ENCODE measurements around the gene FGFBP2. TPM values are rescaled to one million over a fixed set of nuclear protein-coding genes. Genes with fewer than 3 reads are reported as not detected.

Gene FGFBP2
- polyA plus RNA-seq, 1 experiment = not detected

DNA sequence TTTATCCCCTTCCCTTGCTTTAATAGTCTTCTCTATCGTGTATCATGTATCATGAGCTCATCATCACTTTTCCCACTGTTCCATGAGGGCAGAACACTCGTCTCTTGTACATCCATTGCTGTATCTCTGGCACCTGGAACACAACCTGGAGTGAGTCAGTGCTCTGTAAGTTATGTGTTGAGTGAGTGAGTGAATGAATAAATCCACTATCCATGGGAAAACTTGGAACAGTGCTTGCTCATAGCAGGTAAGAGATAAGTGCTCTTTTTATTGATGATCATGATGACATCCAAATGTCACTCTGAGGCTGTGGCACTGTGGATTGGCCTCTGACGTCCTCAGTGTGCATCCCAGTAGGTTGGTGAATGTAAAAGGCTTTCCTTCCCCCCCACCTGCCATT, 28.7 kb downstream of the FGFBP2 start:
- CTCF ChIA-PET = interaction anchor here (0.9 to 1.9 kb wide), 4 partner anchors 9 to 22 kb away, joined by 3 to 6 read pairs (median 3); no protein-coding TSS in a partner anchor
- TF ChIP-seq, protein P1, sequence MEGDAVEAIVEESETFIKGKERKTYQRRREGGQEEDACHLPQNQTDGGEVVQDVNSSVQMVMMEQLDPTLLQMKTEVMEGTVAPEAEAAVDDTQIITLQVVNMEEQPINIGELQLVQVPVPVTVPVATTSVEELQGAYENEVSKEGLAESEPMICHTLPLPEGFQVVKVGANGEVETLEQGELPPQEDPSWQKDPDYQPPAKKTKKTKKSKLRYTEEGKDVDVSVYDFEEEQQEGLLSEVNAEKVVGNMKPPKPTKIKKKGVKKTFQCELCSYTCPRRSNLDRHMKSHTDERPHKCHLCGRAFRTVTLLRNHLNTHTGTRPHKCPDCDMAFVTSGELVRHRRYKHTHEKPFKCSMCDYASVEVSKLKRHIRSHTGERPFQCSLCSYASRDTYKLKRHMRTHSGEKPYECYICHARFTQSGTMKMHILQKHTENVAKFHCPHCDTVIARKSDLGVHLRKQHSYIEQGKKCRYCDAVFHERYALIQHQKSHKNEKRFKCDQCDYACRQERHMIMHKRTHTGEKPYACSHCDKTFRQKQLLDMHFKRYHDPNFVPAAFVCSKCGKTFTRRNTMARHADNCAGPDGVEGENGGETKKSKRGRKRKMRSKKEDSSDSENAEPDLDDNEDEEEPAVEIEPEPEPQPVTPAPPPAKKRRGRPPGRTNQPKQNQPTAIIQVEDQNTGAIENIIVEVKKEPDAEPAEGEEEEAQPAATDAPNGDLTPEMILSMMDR (IDR thresholded peaks at IDR 0.05; ENCODE audit: insufficient read depth, low read depth, low read length) = no peak
- POLR2A ChIA-PET = no interaction called here
- H3K4me3 ChIP-seq (ENCODE audit: low read depth, low read length) = no peak overlapping the region
- no peak for DNase-seq (ENCODE audit: low read depth)
- H3K27me3 ChIP-seq (ENCODE audit: control insufficient read depth, insufficient read depth, low read length) = peaks cover 19% of the 10 kb centered on the region
- H3K36me3 ChIP-seq (ENCODE audit: control insufficient read depth, insufficient read depth, low read length) = no peaks in the 10 kb centered on the region

DNA sequence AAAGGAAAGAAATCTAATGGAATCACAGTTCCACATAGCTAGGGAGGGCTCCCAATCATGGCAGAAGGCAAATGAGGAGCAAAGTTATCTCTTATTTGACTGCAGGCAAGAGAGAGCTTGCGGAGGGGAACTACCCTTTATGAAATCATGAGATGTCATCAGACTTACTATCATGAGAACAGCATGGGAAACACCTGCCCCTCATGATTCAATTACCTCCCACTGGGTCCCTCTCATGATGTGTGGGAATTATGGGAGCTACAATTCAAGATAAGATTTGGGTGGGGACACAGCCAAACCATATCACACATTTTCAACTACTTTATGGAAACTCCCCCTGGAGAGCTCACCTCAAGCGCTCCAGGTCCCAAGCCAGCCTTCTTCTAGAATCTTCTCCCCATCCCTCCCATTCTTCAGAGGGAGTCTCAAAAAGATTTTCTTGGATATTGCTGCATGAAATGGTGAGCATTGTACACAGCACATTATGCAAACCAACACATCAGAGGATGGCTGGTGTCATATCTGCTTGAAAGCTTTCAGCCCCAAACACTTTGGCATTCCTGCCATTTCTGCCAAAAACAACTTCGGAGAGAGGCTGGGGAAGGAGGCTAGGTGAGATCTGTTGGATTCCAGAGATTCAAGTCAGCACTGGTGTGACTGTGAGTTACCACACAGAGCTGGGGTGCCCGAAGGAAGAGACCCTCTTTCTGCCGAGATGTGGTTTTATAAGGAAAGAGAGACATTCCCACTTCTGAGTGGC, 31.3 kb downstream of the FGFBP2 start:
- ChIA-PET POLR2A (no interaction called here), CTCF (interaction anchor here (0.8 to 2.5 kb wide), 3 partner anchors 9 to 157 kb away, joined by 3 to 9 read pairs (median 4); no protein-coding TSS in a partner anchor)
- DNase-seq (ENCODE audit: low read depth) = no peak
- peaks cover 18% of the 10 kb centered on the region for H3K27me3 ChIP-seq (ENCODE audit: control insufficient read depth, insufficient read depth, low read length)
- no peak overlapping the region for H3K4me3 ChIP-seq (ENCODE audit: low read depth, low read length)
- H3K36me3 ChIP-seq (ENCODE audit: control insufficient read depth, insufficient read depth, low read length) = no peaks in the 10 kb centered on the region
- TF ChIP-seq, protein P1 (IDR thresholded peaks at IDR 0.05; ENCODE audit: insufficient read depth, low read depth, low read length) = no peak

DNA sequence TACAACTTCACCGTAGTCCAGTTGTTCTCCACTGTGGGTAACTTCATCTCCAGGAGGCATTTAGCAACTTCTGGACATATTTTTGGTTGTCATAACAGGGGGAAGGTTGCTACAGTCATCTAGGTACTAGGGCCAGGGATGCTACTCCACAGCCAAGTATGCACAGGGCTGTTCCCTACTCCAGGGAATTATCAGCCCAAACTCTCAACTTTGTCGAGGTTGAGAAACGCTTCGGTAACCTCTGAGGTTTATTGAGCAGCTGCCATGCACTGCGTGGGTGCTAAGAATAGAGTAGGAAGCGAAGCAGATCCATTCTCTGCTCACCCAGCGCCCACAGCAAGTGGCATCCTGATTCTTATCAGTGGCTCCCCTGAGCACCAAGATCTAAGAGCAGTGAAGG, 32.7 kb downstream of the FGFBP2 start:
- H3K4me3 ChIP-seq (ENCODE audit: low read depth, low read length) = no peak overlapping the region
- no peaks in the 10 kb centered on the region for H3K36me3 ChIP-seq (ENCODE audit: control insufficient read depth, insufficient read depth, low read length)
- no peak for DNase-seq (ENCODE audit: low read depth)
- ChIA-PET POLR2A (no interaction called here), CTCF (interaction anchor here (2.5 kb wide), 1 partner anchor 48 kb away, joined by 9 read pairs; no protein-coding TSS in a partner anchor)
- peaks cover 14% of the 10 kb centered on the region for H3K27me3 ChIP-seq (ENCODE audit: control insufficient read depth, insufficient read depth, low read length)
- TF ChIP-seq, protein P1 (IDR thresholded peaks at IDR 0.05; ENCODE audit: insufficient read depth, low read depth, low read length) = no peak

DNA sequence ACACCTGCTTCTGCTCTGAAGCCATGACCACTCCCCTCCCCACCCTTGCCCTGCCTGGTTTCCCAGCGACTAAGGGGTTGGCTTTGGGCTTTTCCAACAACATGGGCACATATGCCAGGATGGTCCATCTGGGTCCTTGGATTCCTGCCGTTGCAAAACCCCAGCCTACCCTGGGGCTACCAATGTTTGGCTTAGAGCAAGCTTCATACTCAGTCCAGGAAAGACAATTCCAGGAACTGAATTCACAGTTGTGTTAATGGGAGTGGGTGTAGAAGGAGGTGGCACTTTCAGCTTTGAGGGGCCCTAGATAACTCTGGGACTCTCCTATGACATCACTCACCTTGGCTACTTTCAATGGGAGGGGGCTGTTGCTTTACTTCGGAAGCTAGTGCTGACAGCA, 33.4 kb downstream of the FGFBP2 start:
- Histone ChIP-seq H3K36me3 (ENCODE audit: control insufficient read depth, insufficient read depth, low read length) (no peaks in the 10 kb centered on the region), H3K4me3 (ENCODE audit: low read depth, low read length) (no peak overlapping the region), H3K27me3 (ENCODE audit: control insufficient read depth, insufficient read depth, low read length) (peaks cover 14% of the 10 kb centered on the region)
- TF ChIP-seq, protein P1 (IDR thresholded peaks at IDR 0.05; ENCODE audit: insufficient read depth, low read depth, low read length) = no peak
- ChIA-PET CTCF (interaction anchor here (0.6 to 1.4 kb wide), 2 partner anchors 27 to 431 kb away, joined by 3 to 4 read pairs; no protein-coding TSS in a partner anchor), POLR2A (no interaction called here)
- no peak for DNase-seq (ENCODE audit: low read depth)

DNA sequence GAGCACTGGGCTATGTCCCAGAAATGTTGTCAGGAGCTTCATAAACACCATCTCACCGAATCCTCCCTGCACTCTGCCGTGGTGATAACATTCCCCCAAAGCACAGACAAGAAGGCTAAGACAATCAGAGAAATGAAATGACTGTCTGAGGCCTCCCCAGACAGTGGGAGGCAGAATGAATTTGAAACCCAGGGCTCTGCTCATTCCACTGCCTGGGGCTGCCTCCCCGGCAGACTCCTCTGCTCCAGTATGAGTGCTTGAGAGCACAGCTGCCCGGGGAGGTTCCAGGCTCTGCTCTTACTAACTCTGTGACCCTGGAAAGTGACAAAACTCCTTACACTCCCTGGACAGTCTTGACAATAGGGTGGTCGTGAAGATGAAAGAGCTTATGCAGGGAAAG, 34.1 kb downstream of the FGFBP2 start:
- ChIA-PET POLR2A (no interaction called here), CTCF (interaction anchor here (0.6 to 1.4 kb wide), 3 partner anchors 27 to 430 kb away, joined by 3 to 4 read pairs (median 3); no protein-coding TSS in a partner anchor)
- H3K27me3 ChIP-seq (ENCODE audit: control insufficient read depth, insufficient read depth, low read length) = peaks cover 14% of the 10 kb centered on the region
- no peak overlapping the region for H3K4me3 ChIP-seq (ENCODE audit: low read depth, low read length)
- TF ChIP-seq, protein P1 (IDR thresholded peaks at IDR 0.05; ENCODE audit: insufficient read depth, low read depth, low read length) = no peak
- no peak for DNase-seq (ENCODE audit: low read depth)
- no peaks in the 10 kb centered on the region for H3K36me3 ChIP-seq (ENCODE audit: control insufficient read depth, insufficient read depth, low read length)
